AG09309 (cell line): Measurements from ENCODE around the gene MGAT4A.

ENCODE experiments used
- DNase-seq: peaks from one replicate; pipeline ENCODE4 v3.0.0-alpha.2; 2010; ENCODE audit warnings: low read depth
- H3K4me3 ChIP-seq: 2 replicates; pipeline ENCODE4 v1.5.1; 2011; ENCODE audit warnings: mild to moderate bottlenecking, low read depth, low read length, moderate library complexity; ENCODE audit not compliant: control insufficient read depth
- TF ChIP-seq, protein P1 (sequence below): IDR thresholded peaks from 2 replicates; pipeline ENCODE4 v1.5.1; 2011; ENCODE audit warnings: mild to moderate bottlenecking, low read depth, low read length, inconsistent platforms; ENCODE audit not compliant: insufficient read depth, control insufficient read depth; ENCODE audit errors: missing control alignments

The MGAT4A gene

DNA sequence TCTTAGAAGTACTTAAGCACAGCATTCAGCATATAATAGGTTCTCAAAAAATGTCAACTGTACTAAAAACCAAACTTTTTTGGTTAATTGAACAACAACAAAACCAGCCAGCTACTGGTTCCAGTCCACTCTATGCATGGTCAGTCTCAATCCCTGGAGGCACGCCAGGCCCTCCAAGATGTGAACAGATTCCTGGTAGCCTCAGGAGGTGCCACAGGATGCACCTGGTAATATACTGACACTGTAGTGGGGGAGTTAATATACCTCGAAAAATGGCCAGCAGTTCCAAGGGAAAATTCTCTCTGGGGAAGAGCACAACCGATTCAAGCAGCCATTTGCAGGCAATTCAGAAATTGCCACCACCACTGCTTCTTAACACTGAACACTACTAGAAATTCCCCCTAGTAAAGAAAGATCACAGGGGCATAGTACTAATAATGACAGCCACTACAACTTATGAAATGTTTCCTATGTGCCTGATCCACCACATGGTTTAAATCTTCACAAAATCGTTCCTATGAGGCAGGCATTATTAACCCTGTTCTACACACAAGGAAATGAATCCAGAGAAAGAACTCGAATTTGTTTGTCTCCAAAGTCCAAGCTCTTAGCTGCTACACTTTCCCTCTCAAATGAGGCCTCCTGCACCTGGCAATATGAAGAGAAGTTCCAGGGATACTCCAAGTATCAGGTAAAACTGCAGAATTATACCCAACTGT is 3.4 kb downstream of the MGAT4A start:
- TF ChIP-seq, protein P1, sequence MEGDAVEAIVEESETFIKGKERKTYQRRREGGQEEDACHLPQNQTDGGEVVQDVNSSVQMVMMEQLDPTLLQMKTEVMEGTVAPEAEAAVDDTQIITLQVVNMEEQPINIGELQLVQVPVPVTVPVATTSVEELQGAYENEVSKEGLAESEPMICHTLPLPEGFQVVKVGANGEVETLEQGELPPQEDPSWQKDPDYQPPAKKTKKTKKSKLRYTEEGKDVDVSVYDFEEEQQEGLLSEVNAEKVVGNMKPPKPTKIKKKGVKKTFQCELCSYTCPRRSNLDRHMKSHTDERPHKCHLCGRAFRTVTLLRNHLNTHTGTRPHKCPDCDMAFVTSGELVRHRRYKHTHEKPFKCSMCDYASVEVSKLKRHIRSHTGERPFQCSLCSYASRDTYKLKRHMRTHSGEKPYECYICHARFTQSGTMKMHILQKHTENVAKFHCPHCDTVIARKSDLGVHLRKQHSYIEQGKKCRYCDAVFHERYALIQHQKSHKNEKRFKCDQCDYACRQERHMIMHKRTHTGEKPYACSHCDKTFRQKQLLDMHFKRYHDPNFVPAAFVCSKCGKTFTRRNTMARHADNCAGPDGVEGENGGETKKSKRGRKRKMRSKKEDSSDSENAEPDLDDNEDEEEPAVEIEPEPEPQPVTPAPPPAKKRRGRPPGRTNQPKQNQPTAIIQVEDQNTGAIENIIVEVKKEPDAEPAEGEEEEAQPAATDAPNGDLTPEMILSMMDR: no peak
- no peak for DNase-seq
- H3K4me3 ChIP-seq: no peak overlapping the region

DNA sequence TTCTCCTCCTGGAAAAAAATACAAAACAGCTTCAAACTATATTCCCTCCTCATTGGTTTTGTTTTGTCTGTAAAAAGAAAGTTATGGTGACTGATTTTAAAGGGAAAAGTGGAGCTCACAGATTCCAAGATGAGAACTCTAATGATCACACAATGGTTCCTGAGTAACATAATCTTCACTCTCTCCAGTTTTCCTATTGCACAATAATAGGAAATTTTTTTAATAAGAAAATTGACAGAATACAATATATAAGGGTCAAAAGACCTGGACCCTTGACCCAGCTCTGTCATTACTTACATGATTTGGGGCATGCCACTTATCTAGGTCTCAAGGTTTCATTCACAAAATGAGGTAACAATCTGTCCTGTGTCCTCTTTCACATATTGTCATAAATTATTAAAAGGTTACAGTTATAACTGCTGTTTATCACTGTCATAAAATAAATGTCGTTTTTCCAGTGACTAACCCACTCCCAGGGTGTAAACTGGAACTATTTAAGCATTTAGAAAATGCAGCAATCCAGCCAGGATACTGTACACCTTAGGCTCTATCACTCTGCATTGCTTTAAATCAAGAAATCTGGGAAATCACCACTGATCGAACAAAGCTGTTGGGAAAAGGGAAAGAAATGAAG is 4.1 kb downstream of the MGAT4A start:
- H3K4me3 ChIP-seq: no peak overlapping the region
- TF ChIP-seq, protein P1: no peak
- DNase-seq: no peak

- no peak overlapping the region for H3K4me3 ChIP-seq
- TF ChIP-seq, protein P1: no peak
These were observed 4.7 kb downstream of the MGAT4A start for GRCh38 chr2:98726205-98726604.

DNA sequence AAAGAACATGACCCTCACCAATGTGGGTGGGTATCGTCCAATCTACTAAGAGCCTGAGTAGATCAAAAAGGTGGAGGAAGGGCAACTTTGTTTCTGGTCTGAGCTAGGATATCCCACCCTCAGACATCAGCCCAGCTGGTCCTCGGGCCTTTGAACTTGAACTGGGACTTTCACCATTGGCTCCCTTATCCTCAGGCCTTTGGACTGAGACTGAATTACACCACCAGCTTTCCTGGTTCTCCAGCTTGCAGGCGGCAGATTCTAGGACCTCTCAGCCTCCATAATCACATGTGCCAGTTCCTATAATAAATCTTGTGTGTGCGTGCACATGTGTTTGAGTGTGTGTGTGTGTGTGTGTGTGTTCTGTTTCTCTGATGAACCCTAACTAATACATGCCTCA is 10.6 kb downstream of the MGAT4A start:
- no peak for DNase-seq
- TF ChIP-seq, protein P1: no peak
- no peak overlapping the region for H3K4me3 ChIP-seq

More at GRCh38 chr2:98726205-98726604, 4.7 kb downstream of the MGAT4A start:
- DNase-seq: no peak

GRCh38 chr2:98717621-98718020 is 13.3 kb downstream of the MGAT4A start:
- TF ChIP-seq, protein P1: no peak
- DNase-seq: no peak
- no peak overlapping the region for H3K4me3 ChIP-seq

GRCh38 chr2:98716786-98717185 is 14.1 kb downstream of the MGAT4A start:
- no peak overlapping the region for H3K4me3 ChIP-seq
- TF ChIP-seq, protein P1: no peak

More at GRCh38 chr2:98716786-98717185, 14.1 kb downstream of the MGAT4A start:
- DNase-seq: no peak
